GM12872 (cell line): ENCODE results near the gene CYB5D1.
A peak's percentile ranks its signal among the peaks of the same experiment; 100 is the strongest.

ENCODE experiments used
- TF ChIP-seq, protein P1 (sequence below): IDR thresholded peaks from 3 replicates; pipeline ENCODE4 v1.5.1; 2011; ENCODE audit warnings: low read depth, mild to moderate bottlenecking, low read length, moderate library complexity; ENCODE audit not compliant: insufficient read depth

The CYB5D1 gene

DNA sequence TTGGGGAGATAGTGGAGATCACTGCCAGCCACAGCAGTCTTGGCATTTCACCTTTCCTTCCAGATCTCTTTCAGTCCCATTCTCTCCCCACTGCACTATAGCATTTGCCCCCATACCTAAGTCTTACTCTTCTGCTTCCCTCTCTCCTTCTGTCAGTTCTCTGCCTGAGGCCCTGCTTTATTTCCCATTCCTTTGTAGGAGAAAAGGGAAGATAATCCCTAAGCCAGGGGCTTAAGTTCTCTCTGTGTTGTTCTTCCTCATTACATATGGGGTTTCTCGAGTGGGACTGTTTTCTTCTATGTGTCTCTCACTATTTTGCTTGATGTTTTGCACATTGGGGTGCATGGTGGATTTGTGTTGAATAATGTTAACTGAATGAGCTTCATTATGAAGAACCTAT is 17.4 kb upstream of the CYB5D1 start:
- TF ChIP-seq, protein P1, sequence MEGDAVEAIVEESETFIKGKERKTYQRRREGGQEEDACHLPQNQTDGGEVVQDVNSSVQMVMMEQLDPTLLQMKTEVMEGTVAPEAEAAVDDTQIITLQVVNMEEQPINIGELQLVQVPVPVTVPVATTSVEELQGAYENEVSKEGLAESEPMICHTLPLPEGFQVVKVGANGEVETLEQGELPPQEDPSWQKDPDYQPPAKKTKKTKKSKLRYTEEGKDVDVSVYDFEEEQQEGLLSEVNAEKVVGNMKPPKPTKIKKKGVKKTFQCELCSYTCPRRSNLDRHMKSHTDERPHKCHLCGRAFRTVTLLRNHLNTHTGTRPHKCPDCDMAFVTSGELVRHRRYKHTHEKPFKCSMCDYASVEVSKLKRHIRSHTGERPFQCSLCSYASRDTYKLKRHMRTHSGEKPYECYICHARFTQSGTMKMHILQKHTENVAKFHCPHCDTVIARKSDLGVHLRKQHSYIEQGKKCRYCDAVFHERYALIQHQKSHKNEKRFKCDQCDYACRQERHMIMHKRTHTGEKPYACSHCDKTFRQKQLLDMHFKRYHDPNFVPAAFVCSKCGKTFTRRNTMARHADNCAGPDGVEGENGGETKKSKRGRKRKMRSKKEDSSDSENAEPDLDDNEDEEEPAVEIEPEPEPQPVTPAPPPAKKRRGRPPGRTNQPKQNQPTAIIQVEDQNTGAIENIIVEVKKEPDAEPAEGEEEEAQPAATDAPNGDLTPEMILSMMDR, result no peak

DNA sequence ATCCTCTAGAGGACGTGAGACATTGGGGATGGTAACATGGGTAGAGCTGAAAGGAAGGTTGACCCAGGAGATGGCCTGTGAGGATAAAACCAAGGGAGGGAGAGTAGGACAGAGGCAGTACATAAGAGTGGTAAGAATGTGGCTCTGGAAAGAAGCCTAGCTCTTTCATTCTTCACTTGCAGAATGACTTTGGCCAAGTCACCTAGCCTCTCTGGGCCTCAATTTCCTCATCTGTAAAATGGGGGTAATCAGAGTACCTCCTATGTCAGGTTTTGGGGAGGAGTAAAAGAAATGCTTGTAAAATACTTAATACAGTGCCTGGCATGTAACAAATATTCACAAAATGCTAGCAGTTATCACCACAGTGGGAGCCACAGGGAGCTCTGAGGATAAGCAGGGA is 16.9 kb upstream of the CYB5D1 start:
- TF ChIP-seq, protein P1, result no peak

DNA sequence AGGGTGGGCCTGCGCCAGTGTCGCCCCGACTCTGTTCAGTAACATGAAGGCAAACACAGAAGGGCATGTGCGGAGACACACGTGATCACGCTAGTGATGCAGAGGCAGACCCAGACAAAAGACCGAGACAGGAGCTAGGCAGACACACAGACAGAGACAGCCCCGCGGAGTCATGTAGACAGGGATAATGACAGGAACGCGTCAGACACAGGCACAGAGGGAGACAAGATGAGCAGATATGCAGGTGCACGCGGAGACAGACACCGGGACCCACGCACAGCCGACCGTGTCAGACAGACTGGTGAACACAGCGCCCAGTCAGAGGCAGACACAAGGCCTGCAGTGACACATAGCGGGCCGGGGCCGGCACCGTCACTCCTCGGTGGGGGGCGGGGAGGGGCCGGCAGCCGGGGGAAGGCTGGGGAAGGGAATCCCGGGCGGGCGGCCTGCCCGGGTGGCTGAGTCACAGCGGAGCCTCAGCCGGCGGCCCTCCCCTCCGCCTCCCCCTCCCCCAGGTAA is 16.3 kb upstream of the CYB5D1 start:
- TF ChIP-seq, protein P1, result 0 out of 3 replicates have a peak, but pooled peaks have one; percentile 3

DNA sequence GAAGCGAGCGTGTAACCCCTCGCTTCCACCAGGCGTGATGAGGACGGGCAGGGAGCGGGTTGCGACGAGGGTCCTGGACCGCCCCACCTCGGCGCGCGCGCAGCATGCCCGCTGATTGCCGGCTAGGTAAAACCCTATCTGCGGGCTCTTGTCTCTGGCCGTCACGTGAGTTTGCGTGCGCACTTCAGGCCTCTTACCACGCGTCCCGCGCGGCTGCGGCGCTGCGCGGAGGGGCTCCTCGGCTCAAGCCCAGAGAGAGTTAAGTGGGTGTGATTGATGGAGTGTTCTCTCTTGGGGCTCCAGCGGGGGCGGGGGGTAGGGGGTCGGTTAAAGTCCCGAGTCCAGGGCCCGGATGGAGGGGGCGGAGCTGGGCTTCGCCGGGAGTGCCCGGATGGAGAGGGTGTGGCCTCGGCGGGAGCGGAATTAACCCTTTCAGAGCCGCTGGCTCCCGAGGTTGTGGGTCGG is 15.9 kb upstream of the CYB5D1 start:
- TF ChIP-seq, protein P1, result no peak

DNA sequence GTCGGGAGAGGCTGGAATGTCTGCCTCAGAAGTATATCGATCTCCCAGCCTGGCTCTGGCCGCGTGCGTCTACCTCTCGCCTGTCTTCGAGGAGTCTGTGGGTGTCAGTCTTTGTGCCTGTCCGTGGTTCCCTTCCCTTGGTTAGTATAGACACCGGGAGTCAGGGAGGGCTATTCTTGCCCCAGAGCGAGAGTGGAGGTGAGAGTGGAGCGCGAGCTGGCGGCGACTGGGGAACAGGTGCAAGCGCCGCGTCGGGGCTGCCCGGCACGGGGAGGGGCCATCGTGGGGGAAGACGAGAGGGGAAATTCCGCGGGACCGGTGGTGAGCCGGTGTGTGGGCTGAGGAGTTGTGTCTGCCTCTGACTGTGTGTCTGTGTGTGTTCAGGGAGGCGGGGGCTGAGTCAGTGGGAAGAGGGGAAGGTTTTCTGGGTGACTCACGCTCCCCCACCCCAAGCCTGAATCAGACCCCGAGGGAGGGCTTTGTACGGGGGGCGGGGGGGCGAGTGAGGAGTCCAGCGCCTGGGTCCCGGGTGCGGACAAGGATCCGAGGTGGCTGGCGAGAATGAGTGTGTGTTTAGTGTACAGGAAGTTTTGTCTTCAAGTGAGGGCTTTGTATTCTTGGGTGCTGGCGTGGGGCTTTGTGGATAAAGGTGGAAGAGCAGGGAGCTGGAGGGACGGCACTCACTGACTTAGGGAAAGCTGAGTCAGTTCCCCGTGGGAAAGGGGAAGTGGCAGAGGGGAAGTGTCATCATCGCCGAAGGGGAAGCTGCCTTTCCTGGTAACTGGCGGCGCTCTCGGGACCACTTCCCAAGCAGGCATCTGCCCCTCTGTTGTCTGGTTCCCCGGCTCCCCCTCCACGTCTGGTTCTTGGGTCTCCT is 15.2 kb upstream of the CYB5D1 start:
- TF ChIP-seq, protein P1, result no peak

DNA sequence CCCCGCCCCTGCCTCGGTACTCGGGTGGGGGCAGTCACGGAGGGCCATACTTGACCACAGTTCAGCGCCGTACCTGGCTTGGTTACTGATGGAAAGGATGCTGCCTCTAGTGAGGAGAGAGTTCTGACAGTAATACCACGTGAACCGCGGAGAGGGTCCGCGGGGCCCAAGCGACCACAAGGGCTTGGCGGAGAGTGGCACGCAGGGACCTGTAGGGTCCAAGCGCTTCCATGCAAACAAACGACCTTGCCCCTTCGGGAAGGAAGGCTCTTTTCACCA is 14.6 kb upstream of the CYB5D1 start:
- TF ChIP-seq, protein P1, result no peak

DNA sequence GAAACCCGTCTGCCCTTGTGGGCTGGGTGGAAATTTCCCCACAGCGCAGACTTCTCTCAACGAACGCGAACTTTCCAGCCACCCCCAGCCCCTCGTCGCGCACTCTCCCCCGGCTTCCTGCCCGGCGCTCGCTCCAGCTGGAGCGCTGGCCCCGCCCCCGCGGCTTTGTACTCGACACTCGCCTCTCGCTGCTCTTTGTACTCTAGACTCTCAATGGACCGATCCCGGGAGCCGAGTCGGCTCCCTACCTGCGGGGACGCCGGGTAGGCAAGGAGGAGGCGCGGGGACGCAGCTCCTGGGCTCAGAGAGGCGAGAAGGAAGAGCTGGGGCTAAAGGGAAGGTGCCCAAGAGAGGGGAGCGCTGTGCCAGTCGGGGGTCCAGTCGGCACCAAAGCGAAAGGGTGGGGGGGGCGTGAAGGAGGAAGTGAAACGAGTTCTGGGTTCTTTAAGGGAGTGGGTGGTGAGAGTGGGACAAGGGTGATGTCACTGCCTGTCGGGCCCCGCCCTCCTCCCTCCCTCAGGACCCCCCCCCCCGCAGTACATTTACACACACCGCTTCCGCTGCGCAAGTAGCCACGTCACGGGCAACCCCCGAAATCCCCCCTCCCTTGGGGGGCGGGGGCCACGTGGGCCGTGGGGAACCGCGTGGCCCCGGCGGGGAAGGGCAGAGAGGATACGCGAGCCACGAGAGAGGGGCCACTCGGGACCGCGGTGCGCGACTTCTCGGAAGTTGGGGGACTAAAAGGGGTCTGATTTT is 14.1 kb upstream of the CYB5D1 start:
- TF ChIP-seq, protein P1, result no peak
